Neutrophil (primary cell): ENCODE data around the gene RPL36AL.
"Not testable (repeated sequence)": the region's sequence is repeated elsewhere in the genome, so short reads cannot be mapped to it uniquely, and the experiment has no call there.

Experiments
- H3K27ac ChIP-seq: fragments of 200-600 bp; sonication (generic); 2 replicates; pipeline ENCODE4 v1.5.1; 2016; ENCODE audit warnings: mild to moderate bottlenecking, moderate library complexity
- H3K27me3 ChIP-seq: fragments of 200-600 bp; sonication (generic); 2 replicates; pipeline ENCODE4 v1.6.0; 2016; ENCODE audit warnings: mild to moderate bottlenecking
- H3K36me3 ChIP-seq: fragments of 200-600 bp; sonication (generic); 2 replicates; pipeline ENCODE4 v1.5.1; 2017
- H3K4me1 ChIP-seq, 2 experiments: fragments of 200-600 bp in 1 of 2; sonication (generic) in 1 of 2; 1 replicate in 1 of 2; 2 replicates in 1 of 2; pipeline versions ENCODE4 v1.5.1 to v1.6.1; 2013 to 2016; ENCODE audit warnings: low read depth in 1 of 2, low read length in 1 of 2, mild to moderate bottlenecking in 1 of 2, moderate library complexity in 1 of 2; ENCODE audit not compliant: control insufficient read depth in 1 of 2, insufficient read depth in 1 of 2
- H3K4me3 ChIP-seq, 2 experiments: fragments of 200-600 bp in 1 of 2; sonication (generic) in 1 of 2; 1 replicate in 1 of 2; 2 replicates in 1 of 2; pipeline ENCODE4 v1.5.1; 2013 to 2016; ENCODE audit warnings: low read depth in 1 of 2, low read length in 1 of 2, mild to moderate bottlenecking in 1 of 2, moderate library complexity in 1 of 2
- H3K9me3 ChIP-seq: fragments of 200-600 bp; sonication (generic); 2 replicates; pipeline ENCODE4 v1.5.1; 2016
- TF ChIP-seq, protein P1 (sequence below): fragments of 200-600 bp; sonication (generic); IDR thresholded peaks from 2 replicates; pipeline ENCODE4 v1.5.1; 2016; ENCODE audit warnings: antibody characterized with exemption

RPL36AL gene

DNA sequence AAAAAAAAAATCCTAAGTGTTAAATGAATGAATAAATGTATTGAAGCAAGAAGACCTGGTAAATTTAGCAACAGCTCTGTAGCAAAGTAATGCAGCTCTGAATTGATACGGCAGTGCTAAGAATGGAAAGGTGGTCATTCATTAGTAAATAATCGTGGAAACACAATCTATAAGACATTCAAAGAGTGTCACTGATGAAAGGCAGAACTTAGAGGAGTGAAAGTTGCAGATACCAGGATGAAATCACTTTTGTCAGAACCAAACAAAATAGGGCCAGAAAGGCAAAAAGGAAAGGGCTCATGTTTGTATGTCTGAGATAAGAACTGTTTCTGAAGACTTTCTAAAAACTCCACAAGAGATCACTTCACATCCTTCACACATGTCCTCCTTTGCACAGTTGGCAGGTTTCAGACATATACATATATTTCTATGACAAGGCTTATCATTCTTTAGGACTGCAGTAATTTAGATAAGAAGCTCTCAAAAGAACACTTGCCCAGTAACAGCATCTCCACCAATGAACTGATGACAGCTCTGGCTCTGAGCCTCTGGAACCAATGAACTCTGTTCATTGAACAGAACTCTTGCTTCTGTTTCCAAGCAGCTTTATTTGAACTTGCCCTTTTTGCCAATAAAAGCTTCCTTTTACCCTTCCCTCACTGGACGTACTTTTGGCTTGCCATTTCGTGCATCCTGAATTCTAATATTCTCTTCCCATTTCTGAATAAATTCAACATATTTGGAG is 25.9 kb downstream of the RPL36AL start:
- Histone ChIP-seq H3K27me3 (no peaks in the 10 kb centered on the region), H3K27ac (no peak overlapping the region), H3K9me3 (no peaks in the 10 kb centered on the region), H3K4me1 (peaks cover 6 to 18% of the 10 kb centered on the region in 2 experiments), H3K4me3 (no peak overlapping the region), H3K36me3 (no peaks in the 10 kb centered on the region)
- TF ChIP-seq, protein P1, sequence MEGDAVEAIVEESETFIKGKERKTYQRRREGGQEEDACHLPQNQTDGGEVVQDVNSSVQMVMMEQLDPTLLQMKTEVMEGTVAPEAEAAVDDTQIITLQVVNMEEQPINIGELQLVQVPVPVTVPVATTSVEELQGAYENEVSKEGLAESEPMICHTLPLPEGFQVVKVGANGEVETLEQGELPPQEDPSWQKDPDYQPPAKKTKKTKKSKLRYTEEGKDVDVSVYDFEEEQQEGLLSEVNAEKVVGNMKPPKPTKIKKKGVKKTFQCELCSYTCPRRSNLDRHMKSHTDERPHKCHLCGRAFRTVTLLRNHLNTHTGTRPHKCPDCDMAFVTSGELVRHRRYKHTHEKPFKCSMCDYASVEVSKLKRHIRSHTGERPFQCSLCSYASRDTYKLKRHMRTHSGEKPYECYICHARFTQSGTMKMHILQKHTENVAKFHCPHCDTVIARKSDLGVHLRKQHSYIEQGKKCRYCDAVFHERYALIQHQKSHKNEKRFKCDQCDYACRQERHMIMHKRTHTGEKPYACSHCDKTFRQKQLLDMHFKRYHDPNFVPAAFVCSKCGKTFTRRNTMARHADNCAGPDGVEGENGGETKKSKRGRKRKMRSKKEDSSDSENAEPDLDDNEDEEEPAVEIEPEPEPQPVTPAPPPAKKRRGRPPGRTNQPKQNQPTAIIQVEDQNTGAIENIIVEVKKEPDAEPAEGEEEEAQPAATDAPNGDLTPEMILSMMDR: no peak

GRCh38 chr14:49593016-49593415 is 27.4 kb downstream of the RPL36AL start:
- H3K4me1 ChIP-seq: peaks cover 6 to 10% of the 10 kb centered on the region in 2 experiments
- H3K36me3 ChIP-seq: no peaks in the 10 kb centered on the region
- H3K9me3 ChIP-seq: no peaks in the 10 kb centered on the region
- no peaks in the 10 kb centered on the region for H3K27me3 ChIP-seq
- H3K27ac ChIP-seq: no peak overlapping the region
- TF ChIP-seq, protein P1: no peak
- H3K4me3 ChIP-seq: no peak overlapping the region

- TF ChIP-seq, protein P1: no peak
- H3K36me3 ChIP-seq: peaks cover under 1% of the 10 kb centered on the region
Measured at GRCh38 chr14:49589387-49589786, 31.0 kb downstream of the RPL36AL start.

GRCh38 chr14:49586673-49587460 is 33.6 kb downstream of the RPL36AL start:
- Histone ChIP-seq H3K4me1 (peaks cover 16 to 19% of the 10 kb centered on the region in 2 experiments), H3K9me3 (no peaks in the 10 kb centered on the region), H3K36me3 (peaks cover 18% of the 10 kb centered on the region), H3K27me3 (no peaks in the 10 kb centered on the region), H3K27ac (peak overlapping the region; percentile 86), H3K4me3 (peak overlapping the region; percentile 87 to 93)
- TF ChIP-seq, protein P1: peak; percentile 90

More at GRCh38 chr14:49589387-49589786, 31.0 kb downstream of the RPL36AL start:
- Histone ChIP-seq H3K27ac (no peak overlapping the region), H3K4me1 (peaks cover 16 to 19% of the 10 kb centered on the region in 2 experiments), H3K4me3 (no peak overlapping the region), H3K9me3 (no peaks in the 10 kb centered on the region), H3K27me3 (no peaks in the 10 kb centered on the region)

- peak within 1 kb of the TSS; percentile 87 to 93 for H3K4me3 ChIP-seq
- H3K9me3 ChIP-seq: no peaks in the 10 kb centered on the region
- H3K27ac ChIP-seq: peak within 1 kb of the TSS; percentile 86
- no peaks in the 10 kb centered on the region for H3K27me3 ChIP-seq
- peaks cover 16 to 19% of the 10 kb centered on the region in 2 experiments for H3K4me1 ChIP-seq
- peaks cover 18% of the 10 kb centered on the region for H3K36me3 ChIP-seq
- TF ChIP-seq, protein P1: peak; percentile 38
Measured at GRCh38 chr14:49585803-49586672, 34.4 kb downstream of the RPL36AL start, which contains the start of gene RPS29. TSS of gene RPS29 (minus strand) at chr14:49586380. CDS start at chr14:49586346, 34 bp downstream.

DNA sequence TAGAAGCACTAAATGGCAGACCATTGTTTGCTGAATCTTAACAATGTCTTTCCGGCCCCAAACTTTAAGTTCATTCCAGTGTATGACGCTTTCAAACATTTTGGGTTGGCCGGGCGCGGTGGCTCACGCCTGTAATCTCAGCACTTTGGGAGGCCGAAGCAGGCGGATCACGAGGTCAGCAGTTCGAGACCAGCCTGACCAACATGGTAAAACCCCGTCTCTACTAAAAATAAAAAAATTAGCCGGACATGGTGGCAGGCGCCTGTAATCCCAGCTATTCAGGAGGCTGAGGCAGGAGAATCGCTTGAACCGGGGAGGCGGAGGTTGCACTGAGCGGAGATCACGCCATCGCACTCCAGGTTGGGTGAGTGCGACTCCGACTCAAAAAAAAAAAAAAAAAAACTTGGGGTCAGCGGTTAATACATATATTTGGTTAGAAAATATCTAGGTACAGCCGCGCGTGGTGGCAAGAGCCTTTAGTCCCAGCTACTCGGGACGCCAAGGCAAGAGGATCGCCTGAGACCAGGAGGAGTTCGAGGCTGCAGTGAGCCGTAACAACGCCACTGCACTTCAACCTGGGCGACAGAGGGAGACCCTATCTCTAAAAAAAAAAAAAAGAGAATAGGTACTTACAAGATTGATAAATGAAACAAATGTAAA is 35.3 kb downstream of the RPL36AL start:
- H3K4me1 ChIP-seq: peaks cover 16 to 19% of the 10 kb centered on the region in 2 experiments
- not testable (repeated sequence) for H3K9me3 ChIP-seq, H3K27me3 ChIP-seq
- H3K27ac ChIP-seq: peak overlapping the region; percentile 86
- peak overlapping the region; percentile 87 to 93 for H3K4me3 ChIP-seq
- peaks cover 18% of the 10 kb centered on the region for H3K36me3 ChIP-seq
